ENCODE measurements around the gene TNK1.

TNK1 gene

GRCh38 chr17:7413346-7413985 lies 32.6 kb downstream of the TNK1 start:
- DNase-seq = no peak

DNA sequence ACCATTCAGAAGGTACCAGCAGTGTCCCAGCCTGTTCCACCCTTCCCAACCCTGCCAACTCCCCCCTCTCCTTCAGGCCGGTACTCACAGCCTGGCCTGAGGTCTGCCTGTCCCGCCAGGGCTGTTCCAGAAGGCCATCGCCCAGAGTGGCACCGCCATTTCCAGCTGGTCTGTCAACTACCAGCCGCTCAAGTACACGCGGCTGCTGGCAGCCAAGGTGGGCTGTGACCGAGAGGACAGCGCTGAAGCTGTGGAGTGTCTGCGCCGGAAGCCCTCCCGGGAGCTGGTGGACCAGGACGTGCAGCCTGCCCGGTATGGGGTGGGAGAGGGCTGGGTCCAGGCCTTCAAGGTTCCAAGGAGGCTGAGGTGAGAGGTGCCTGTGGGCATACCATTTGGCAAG lies 33.9 kb downstream of the TNK1 start:
- DNase-seq = no peak

- DNase-seq = no peak
Measured at GRCh38 chr17:7415784-7416183, 34.9 kb downstream of the TNK1 start.

GRCh38 chr17:7416323-7416722 lies 35.4 kb downstream of the TNK1 start:
- no peak for DNase-seq

DNA sequence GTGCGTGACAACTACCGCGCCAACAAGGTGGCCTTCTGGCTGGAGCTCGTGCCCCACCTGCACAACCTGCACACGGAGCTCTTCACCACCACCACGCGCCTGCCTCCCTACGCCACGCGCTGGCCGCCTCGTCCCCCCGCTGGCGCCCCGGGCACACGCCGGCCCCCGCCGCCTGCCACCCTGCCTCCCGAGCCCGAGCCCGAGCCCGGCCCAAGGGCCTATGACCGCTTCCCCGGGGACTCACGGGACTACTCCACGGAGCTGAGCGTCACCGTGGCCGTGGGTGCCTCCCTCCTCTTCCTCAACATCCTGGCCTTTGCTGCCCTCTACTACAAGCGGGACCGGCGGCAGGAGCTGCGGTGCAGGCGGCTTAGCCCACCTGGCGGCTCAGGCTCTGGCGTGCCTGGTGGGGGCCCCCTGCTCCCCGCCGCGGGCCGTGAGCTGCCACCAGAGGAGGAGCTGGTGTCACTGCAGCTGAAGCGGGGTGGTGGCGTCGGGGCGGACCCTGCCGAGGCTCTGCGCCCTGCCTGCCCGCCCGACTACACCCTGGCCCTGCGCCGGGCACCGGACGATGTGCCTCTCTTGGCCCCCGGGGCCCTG lies 36.3 kb downstream of the TNK1 start:
- DNase-seq = no peak

GRCh38 chr17:7418472-7419152 lies 37.7 kb downstream of the TNK1 start:
- no peak for DNase-seq

GRCh38 chr17:7419819-7420610 lies 39.1 kb downstream of the TNK1 start, which contains the start of gene SPEM1:
TSS of gene SPEM1 (plus strand) at chr17:7420324. CDS start at chr17:7420385, 61 bp downstream.
- no peak for DNase-seq

GRCh38 chr17:7421186-7421585 lies 40.3 kb downstream of the TNK1 start:
- no peak for DNase-seq

- no peak for DNase-seq
Measured at GRCh38 chr17:7423679-7424078, 42.8 kb downstream of the TNK1 start.

GRCh38 chr17:7425316-7425715 lies 44.4 kb downstream of the TNK1 start, which contains the start of gene SPEM2:
TSS of gene SPEM2 (plus strand) at chr17:7425616. CDS start at chr17:7425689, 73 bp downstream.
- DNase-seq = peak; percentile 23

DNA sequence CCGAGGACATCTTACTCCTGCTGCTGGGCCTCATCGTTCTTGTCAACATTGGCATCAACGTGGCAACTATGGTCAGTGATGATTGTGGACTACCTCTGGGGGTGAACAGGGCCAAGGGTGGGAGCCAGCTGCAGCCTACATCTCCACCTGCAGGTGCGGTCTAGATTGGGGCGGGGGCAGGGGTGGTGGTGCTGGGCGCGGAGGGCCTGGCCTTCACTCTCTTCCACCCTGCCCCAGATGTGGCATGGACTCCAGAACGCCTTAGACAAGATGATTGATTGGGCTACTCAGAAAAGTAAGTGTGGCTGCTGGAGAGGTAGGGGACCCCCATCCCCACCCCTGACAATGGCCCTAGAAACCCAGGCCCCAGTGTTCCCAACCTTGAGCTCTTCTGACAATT lies 44.9 kb downstream of the TNK1 start:
- DNase-seq = no peak

- no peak for DNase-seq
Measured at GRCh38 chr17:7426203-7426863, 45.4 kb downstream of the TNK1 start.

DNA sequence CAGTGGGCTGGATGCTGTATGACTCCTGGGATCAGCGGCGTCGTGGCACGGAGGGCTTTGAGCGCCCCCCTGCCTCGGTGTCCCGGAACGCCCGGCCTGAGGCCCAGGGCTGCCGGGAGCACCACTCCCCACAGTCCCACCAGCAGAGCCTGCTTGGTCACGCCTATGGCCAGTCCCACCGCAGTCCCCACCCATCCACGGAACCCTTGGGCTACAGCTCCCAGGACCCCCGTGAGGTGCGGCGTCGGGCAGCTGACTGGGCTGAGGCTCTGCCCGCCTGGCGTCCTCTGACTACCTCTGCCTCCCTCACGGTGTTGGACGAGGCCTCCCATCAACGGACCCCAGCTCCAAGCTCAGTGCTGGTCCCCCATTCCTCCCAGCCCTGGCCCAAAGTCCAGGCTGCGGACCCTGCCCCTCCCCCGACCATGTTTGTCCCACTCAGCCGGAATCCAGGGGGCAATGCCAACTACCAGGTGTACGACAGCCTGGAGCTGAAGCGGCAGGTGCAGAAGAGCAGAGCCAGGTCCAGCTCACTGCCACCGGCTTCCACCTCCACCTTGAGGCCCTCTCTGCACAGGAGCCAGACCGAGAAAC lies 46.1 kb downstream of the TNK1 start:
- no peak for DNase-seq

GRCh38 chr17:7427549-7427948 lies 46.7 kb downstream of the TNK1 start:
- no peak for DNase-seq

DNA sequence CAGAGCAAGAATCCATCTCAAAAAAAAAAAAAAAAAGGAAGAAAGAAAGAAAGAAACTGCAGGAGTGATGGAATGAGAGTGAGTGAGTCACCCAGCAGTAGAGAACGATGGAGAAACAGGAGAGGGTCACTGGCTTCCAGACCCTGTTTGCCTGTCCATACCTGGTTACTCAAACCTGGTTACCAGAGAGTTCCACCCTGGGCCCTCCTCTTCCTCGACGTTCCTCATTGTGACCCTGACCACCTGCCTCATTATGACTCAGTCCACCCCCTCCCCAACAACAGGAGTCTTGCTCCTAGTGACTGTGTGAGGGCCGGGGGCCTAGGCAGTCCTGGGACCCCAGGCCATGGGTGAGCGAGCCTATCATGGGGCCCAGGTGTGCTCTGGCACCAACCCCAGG lies 47.7 kb downstream of the TNK1 start, which contains the start of gene SPEM3:
Gene SPEM3 (plus strand): TSS at position 301 of the 400 bp plus-strand sequence. CDS start 46 bp downstream, at position 347.
- no peak for DNase-seq

DNA sequence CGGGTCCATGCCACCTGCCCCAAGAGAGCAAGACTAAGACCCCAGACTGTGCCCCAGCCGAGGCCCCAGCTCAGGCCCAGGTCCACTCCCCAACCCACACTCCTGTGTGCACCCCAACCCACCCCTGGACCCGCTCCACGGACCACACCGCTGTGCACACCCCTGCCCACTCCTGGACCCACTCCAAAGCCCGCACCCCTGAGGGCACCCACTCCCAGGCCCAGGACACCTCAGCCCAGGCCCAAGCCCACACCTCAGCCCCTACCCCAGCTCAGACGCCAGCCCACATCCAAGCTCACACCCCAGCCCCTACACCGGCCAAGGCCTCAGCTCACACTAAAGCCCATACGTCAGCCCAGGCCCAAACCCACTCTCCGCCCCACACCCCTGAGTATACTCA lies 48.8 kb downstream of the TNK1 start:
- no peak for DNase-seq

DNA sequence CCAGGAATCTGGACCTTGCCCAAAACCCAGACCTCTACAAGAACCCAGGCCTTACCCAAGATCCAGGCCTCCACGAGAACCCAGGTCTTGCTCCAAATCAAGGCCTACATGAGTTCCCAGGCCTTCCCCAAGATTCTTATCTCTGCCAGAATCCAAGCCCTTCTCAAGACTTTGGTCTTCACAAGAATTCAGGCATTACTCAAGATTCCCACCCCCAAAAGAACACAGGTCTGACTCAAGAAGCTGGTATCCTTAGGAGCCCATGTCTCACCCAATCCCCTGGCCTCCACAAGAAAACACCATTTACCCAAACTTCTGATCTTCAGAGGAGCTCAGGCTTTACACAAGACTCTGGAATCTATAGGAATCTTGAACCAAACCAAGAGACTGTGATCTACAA lies 50.3 kb downstream of the TNK1 start:
- no peak for DNase-seq

- DNase-seq = no peak
Measured at GRCh38 chr17:7432296-7432695, 51.4 kb downstream of the TNK1 start.

DNA sequence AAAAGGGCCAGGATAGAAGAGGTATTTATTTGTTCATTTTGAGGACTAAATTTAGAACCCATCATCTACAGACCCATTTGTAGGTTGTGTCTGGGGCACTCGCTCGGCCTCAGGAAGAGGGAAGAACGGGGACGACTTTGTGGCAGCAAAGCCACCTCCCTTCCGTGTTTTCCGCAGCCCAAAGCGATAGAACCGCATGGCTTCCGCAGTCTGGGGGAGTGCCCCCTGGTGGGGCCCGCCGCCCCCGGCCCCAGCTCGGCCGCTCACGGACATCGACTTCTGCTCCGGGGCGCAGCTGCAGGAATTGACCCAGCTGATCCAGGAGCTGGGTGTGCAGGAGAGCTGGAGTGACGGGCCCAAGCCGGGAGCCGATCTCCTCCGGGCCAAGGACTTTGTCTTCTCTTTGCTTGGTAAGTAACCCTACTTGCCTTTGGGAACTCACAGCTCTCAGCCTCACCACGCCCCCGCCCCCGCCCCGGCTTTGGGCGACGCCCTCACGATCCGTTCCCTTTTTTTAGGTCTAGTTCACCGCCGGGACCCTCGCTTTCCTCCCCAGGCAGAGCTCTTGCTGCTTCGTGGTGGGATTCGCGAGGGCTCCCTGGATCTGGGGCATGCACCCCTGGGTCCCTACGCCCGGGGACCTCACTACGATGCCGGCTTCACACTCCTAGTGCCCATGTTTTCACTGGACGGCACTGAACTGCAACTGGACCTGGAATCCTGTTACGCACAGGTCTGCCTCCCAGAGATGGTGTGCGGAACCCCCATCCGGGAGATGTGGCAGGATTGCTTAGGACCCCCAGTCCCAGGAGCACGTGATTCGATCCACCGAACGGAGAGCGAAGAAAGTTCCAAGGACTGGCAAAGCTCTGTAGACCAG lies 55.0 kb downstream of the TNK1 start:
- peak; percentile 84 for DNase-seq

- peak; percentile 90 for DNase-seq
Measured at GRCh38 chr17:7436556-7437368, 55.9 kb downstream of the TNK1 start.
